GM12864 (cell line): ENCODE data around the gene GALNT4.

ENCODE experiments used
- DNase-seq: peaks from one replicate; pipeline ENCODE4 v3.0.0-alpha.2; 2011; ENCODE audit warnings: low read depth
- H3K4me3 ChIP-seq: 2 replicates; pipeline ENCODE4 v1.5.1; 2011; ENCODE audit warnings: mild to moderate bottlenecking, low read depth, low read length, control low read depth
- CTCF ChIP-seq: IDR thresholded peaks from 2 replicates; pipeline ENCODE4 v1.5.1; 2011; ENCODE audit warnings: low read depth, mild to moderate bottlenecking, moderate library complexity, low read length, control low read depth, inconsistent platforms; ENCODE audit errors: missing control alignments

The GALNT4 gene

GRCh38 chr12:89538897-89539296, 14.3 kb upstream of the GALNT4 start:
- no peak for TF ChIP-seq CTCF
- H3K4me3 ChIP-seq: no peak overlapping the region
- DNase-seq: no peak

GRCh38 chr12:89537389-89537788, 12.8 kb upstream of the GALNT4 start:
- no peak for DNase-seq
- no peak overlapping the region for H3K4me3 ChIP-seq
- no peak for TF ChIP-seq CTCF

- H3K4me3 ChIP-seq: no peak overlapping the region
- peak; percentile 54 for TF ChIP-seq CTCF
- no peak for DNase-seq
Observed at GRCh38 chr12:89529738-89530137, 5.1 kb upstream of the GALNT4 start.

GRCh38 chr12:89528434-89528833, 3.8 kb upstream of the GALNT4 start:
- no peak for TF ChIP-seq CTCF
- DNase-seq: no peak
- H3K4me3 ChIP-seq: no peak overlapping the region

GRCh38 chr12:89525824-89526770, 1.5 kb upstream of the GALNT4 start, which contains the start of gene POC1B:
Gene POC1B, minus strand, starts transcription at chr12:89526047. Its CDS starts 152 bp downstream, at chr12:89525895.
- peak within 1 kb of the TSS; percentile 99 for H3K4me3 ChIP-seq
- no peak for TF ChIP-seq CTCF
- peak; percentile 43 for DNase-seq

GRCh38 chr12:89525305-89525823, 768 bp upstream of the GALNT4 start:
- TF ChIP-seq CTCF: no peak
- no peak for DNase-seq
- peak overlapping the region; percentile 99 for H3K4me3 ChIP-seq
